Spleen (tissue), 11 donors: ENCODE data around the gene BACH2. TPM values are rescaled to one million over a fixed set of nuclear protein-coding genes. Genes with fewer than 3 reads are reported as not detected.

Experiments
- DNase-seq: peaks from one replicate; pipeline ENCODE4 v3.0.0-alpha.2; 2020
- H3K27ac ChIP-seq, 8 donors: fragments of 200-600 bp; sonication (generic) in 7 of 8; 1 replicate in 4 of 8; 2 replicates in 4 of 8; pipeline versions ENCODE4 v1.5.0 to v1.8.0; 2016 to 2021; ENCODE audit warnings: inconsistent platforms in 4 of 8, mild to moderate bottlenecking in 4 of 8, moderate library complexity in 1 of 8
- H3K27me3 ChIP-seq, 7 donors: fragments of 200-600 bp; sonication (generic) in 6 of 7; replicated peaks in 1 of 7; 1 replicate in 4 of 7; 2 replicates in 3 of 7; pipeline versions ENCODE4 v1.5.0 to v1.8.0; 2016 to 2021; ENCODE audit warnings: inconsistent platforms in 3 of 7, mild to moderate bottlenecking in 1 of 7
- H3K36me3 ChIP-seq, 6 donors: fragments of 200-600 bp; sonication (generic) in 5 of 6; 1 replicate in 4 of 6; 2 replicates in 2 of 6; pipeline versions ENCODE4 v1.5.0 to v1.8.0; 2016 to 2021; ENCODE audit warnings: inconsistent platforms in 2 of 6
- H3K4me1 ChIP-seq, 6 donors: fragments of 200-600 bp; sonication (generic) in 5 of 6; 1 replicate in 3 of 6; 2 replicates in 3 of 6; pipeline versions ENCODE4 v1.5.0 to v1.8.0; 2016 to 2021; ENCODE audit warnings: inconsistent platforms in 3 of 6
- H3K4me3 ChIP-seq, 8 donors: fragments of 200-600 bp; sonication (generic) in 7 of 8; 1 replicate in 4 of 8; 2 replicates in 4 of 8; pipeline versions ENCODE4 v1.5.0 to v1.8.0; 2016 to 2021; ENCODE audit warnings: inconsistent platforms in 4 of 8, mild to moderate bottlenecking in 4 of 8, moderate library complexity in 2 of 8
- H3K9me3 ChIP-seq, 8 donors: fragments of 200-600 bp; sonication (generic) in 7 of 8; 1 replicate in 4 of 8; 2 replicates in 4 of 8; pipeline versions ENCODE4 v1.5.0 to v1.8.0; 2016 to 2021; ENCODE audit warnings: inconsistent platforms in 4 of 8
- CTCF ChIP-seq, 11 experiments: fragments of 200-600 bp in 7 of 11; fragments of 450-650 bp in 4 of 11; sonication (generic) in 4 of 11; IDR thresholded peaks in 8 of 11; conservative IDR thresholded peaks in 3 of 11; 1 replicate in 7 of 11; 2 replicates in 4 of 11; pipeline versions ENCODE4 v1.4.0 to v1.8.0; 2016 to 2021; ENCODE audit warnings: antibody characterized with exemption in 11 of 11, inconsistent platforms in 4 of 11, mild to moderate bottlenecking in 1 of 11
- POLR2A ChIP-seq, 3 donors: fragments of 450-650 bp; IDR thresholded peaks; one replicate each; pipeline ENCODE4 v1.5.1; 2017; ENCODE audit warnings: antibody characterized with exemption in 3 of 3, mild to moderate bottlenecking in 1 of 3
- POLR2AphosphoS5 ChIP-seq, 3 donors: sonication (generic); formaldehyde crosslinking; IDR thresholded peaks; one replicate each; pipeline ENCODE4 v1.5.1; 2017; ENCODE audit warnings: antibody characterized with exemption in 3 of 3
- whole genome bisulfite sequencing, 5 donors: extraction: QIAGEN DNeasy Blood & Tissue Kit in 3 of 5; methylation state at CpG; one replicate each; pipeline versions ENCODE4 v1.1.5 to v1.1.7; 2013 to 2018; 5-methylcytosine and 5-hydroxymethylcytosine counted together
- intact Hi-C: fragments of 100-400 bp; cut with DNase I; formaldehyde crosslinking; loops from one replicate; pipeline ENCODE4 v1.15.0; 2023; ENCODE audit warnings: low total_unique reads
- polyA plus RNA-seq, 3 donors: library from polyadenylated mRNA; stranded (reverse); fragments of 200-250 nt; gene quantifications; one replicate each; pipeline ENCODE4 v1.2.1, GENCODE V29; 2013
- total RNA-seq, 7 donors: library from RNA; depleted of rRNA in 3 of 7; stranded (reverse); fragments of >200 nt in 3 of 7; fragmentation: NEBNext Ultra II Directional in 4 of 7; extraction: Animal tissue kit (Norgen Biotek cat#: 25700) in 4 of 7; gene quantifications; one replicate each; pipeline versions ENCODE4 v1.1.0 to v1.2.1, GENCODE V29; 2016 to 2021
- donor health status: healthy with polysubstance abuse.
- donor health status: DM: no; HTN: no; CAD: no; lungs with moderate emphysema.
- donor health status: DM: no; HTN: no; CAD: no.
- donor health status: Bipolar disorder and iron deficiency.
- donor health status: healthy.
- donor health status: DM: no; HTN: no; CAD: no.
- donor health status: DM: yes; HTN: yes; CAD: no.

Gene BACH2
- total and polyA plus RNA-seq, 10 donors: 3.0 to 53.8 (median 32.3) TPM

GRCh38 chr6:90072935-90073464, 223.6 kb downstream of the BACH2 start:
- H3K9me3 ChIP-seq: no peaks in the 10 kb centered on the region
- H3K4me1 ChIP-seq: peaks cover 0 to 21% (median 2%) of the 10 kb centered on the region in 6 donors
- no peaks in the 10 kb centered on the region for H3K27me3 ChIP-seq
- no peak overlapping the region for H3K27ac ChIP-seq
- no peak for TF ChIP-seq POLR2A (IDR thresholded peaks at IDR 0.05)
- TF ChIP-seq POLR2AphosphoS5 (IDR thresholded peaks at IDR 0.05): no peak
- TF ChIP-seq CTCF (IDR thresholded peaks at IDR 0.05 in 8 of 11, conservative IDR thresholded peaks at IDR 0.05 in 3 of 11): no peak
- peaks cover 0 to 8% (median 0%) of the 10 kb centered on the region in 6 donors for H3K36me3 ChIP-seq
- WGBS, 5 donors: 61 to 72% (median 64%) methylated on average over 11 of the region's 11 CpGs
- no peak overlapping the region for H3K4me3 ChIP-seq
- DNase-seq: no peak
- intact Hi-C loops: no loop called here

- TF ChIP-seq POLR2A (IDR thresholded peaks at IDR 0.05) (no peak), CTCF (IDR thresholded peaks at IDR 0.05 in 8 of 11, conservative IDR thresholded peaks at IDR 0.05 in 3 of 11) (no peak), POLR2AphosphoS5 (IDR thresholded peaks at IDR 0.05) (no peak)
- 78 to 89% (median 82%) methylated on average over 3 of the region's 3 CpGs for WGBS, 5 donors
- H3K4me3 ChIP-seq: no peak overlapping the region
- intact Hi-C loops: no loop called here
- no peak for DNase-seq
- H3K27me3 ChIP-seq: no peaks in the 10 kb centered on the region
- H3K4me1 ChIP-seq: peaks cover 0 to 20% (median 2%) of the 10 kb centered on the region in 6 donors
- no peak overlapping the region for H3K27ac ChIP-seq
- H3K36me3 ChIP-seq: peaks cover 0 to 8% (median 0%) of the 10 kb centered on the region in 6 donors
- no peaks in the 10 kb centered on the region for H3K9me3 ChIP-seq
Observed at GRCh38 chr6:90072501-90072900, 224.1 kb downstream of the BACH2 start.

GRCh38 chr6:90068703-90069523, 227.7 kb downstream of the BACH2 start:
- Histone ChIP-seq H3K27ac (no peak overlapping the region), H3K4me3 (no peak overlapping the region), H3K27me3 (no peaks in the 10 kb centered on the region), H3K9me3 (no peaks in the 10 kb centered on the region), H3K4me1 (peaks cover 0 to 20% (median 2%) of the 10 kb centered on the region in 6 donors), H3K36me3 (peaks cover 0 to 8% (median 0%) of the 10 kb centered on the region in 6 donors)
- WGBS, 5 donors: 77 to 89% (median 84%) methylated on average over 12 of the region's 12 CpGs
- intact Hi-C loops: no loop called here
- no peak for DNase-seq
- TF ChIP-seq CTCF (IDR thresholded peaks at IDR 0.05 in 8 of 11, conservative IDR thresholded peaks at IDR 0.05 in 3 of 11) (no peak), POLR2AphosphoS5 (IDR thresholded peaks at IDR 0.05) (no peak), POLR2A (IDR thresholded peaks at IDR 0.05) (no peak)

- WGBS, 5 donors: 45 to 57% (median 55%) methylated on average over 2 of the region's 2 CpGs
- DNase-seq: no peak
- H3K27ac ChIP-seq: no peak overlapping the region
- TF ChIP-seq POLR2AphosphoS5 (IDR thresholded peaks at IDR 0.05) (no peak), CTCF (IDR thresholded peaks at IDR 0.05 in 8 of 11, conservative IDR thresholded peaks at IDR 0.05 in 3 of 11) (no peak), POLR2A (IDR thresholded peaks at IDR 0.05) (no peak)
- no peak overlapping the region for H3K4me3 ChIP-seq
- intact Hi-C loops: no loop called here
- peaks cover 0 to 8% (median 0%) of the 10 kb centered on the region in 6 donors for H3K36me3 ChIP-seq
- peaks cover 0 to 20% (median under 1%) of the 10 kb centered on the region in 6 donors for H3K4me1 ChIP-seq
- H3K9me3 ChIP-seq: no peaks in the 10 kb centered on the region
- no peaks in the 10 kb centered on the region for H3K27me3 ChIP-seq
Observed at GRCh38 chr6:90068264-90068663, 228.4 kb downstream of the BACH2 start.
